Lower leg skin (tissue), 4 donors: ENCODE results near the gene TMEM125. TPM values are rescaled to one million over a fixed set of nuclear protein-coding genes. Genes with fewer than 3 reads are reported as not detected.

Experiments used
- DNase-seq, 2 donors: peaks; one replicate each; pipeline ENCODE4 v3.0.0-alpha.2; 2019; ENCODE audit warnings: low spot score in 2 of 2
- H3K4me3 ChIP-seq: fragments of 200-600 bp; sonication (generic); 2 replicates; pipeline ENCODE4 v1.5.1; 2017; ENCODE audit warnings: mild to moderate bottlenecking, low read depth; ENCODE audit not compliant: poor library complexity, severe bottlenecking
- POLR2A ChIP-seq, 2 donors: fragments of 450-650 bp; IDR thresholded peaks; one replicate each; pipeline ENCODE4 v1.6.1; 2016 to 2017; ENCODE audit warnings: antibody characterized with exemption in 2 of 2, mild to moderate bottlenecking in 1 of 2, moderate library complexity in 1 of 2
- WGBS, 2 donors: methylation state at CpG; one replicate each; pipeline ENCODE4 v1.1.5; 2018; 5-methylcytosine and 5-hydroxymethylcytosine counted together
- intact Hi-C: fragments of 100-400 bp; cut with DNase I; formaldehyde crosslinking; loops from one replicate; pipeline ENCODE4 v1.15.0; 2023; ENCODE audit warnings: low total_unique reads
- total RNA-seq, 4 donors: library from RNA; depleted of rRNA; stranded (reverse); fragments of >200 nt; gene quantifications; one replicate each; pipeline ENCODE4 v1.1.0, GENCODE V29; 2016
- TF ChIP-seq, protein P1 (sequence below), 3 donors: fragments of 450-650 bp; IDR thresholded peaks; one replicate each; pipeline ENCODE4 v1.5.1; 2016; ENCODE audit warnings: antibody characterized with exemption in 3 of 3, mild to moderate bottlenecking in 3 of 3, moderate library complexity in 2 of 3

TMEM125 gene
- total RNA-seq, 4 donors from 2014 or later = 13.6 to 34.5 (median 19.0) TPM

DNA sequence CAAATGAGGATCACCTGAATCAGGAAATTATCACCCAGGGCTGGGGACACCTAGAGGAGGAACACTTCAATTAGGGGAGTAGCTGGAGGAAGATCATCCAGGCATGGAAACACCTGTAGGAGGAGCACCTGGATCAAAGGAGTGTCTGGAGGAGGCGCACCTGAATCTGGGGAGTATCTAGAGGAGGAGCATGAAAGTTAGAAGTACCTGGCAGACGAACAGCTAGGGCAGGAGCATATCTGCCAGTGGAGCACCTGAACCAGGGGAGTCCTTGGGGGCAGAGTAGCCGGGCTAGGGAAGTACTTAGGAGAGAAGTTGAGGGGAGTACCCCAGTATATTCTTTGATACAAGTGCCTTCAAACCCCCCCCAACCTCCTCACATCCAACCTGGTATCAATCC, 14.3 kb downstream of the TMEM125 start:
- 78 to 89% methylated on average over 3 of the region's 3 CpGs for WGBS, 2 donors
- H3K4me3 ChIP-seq = no peak overlapping the region
- DNase-seq = peak in 1 of 2 donors; percentile 45
- intact Hi-C loops = no loop called here
- no peak for TF ChIP-seq POLR2A (IDR thresholded peaks at IDR 0.05)
- TF ChIP-seq, protein P1, sequence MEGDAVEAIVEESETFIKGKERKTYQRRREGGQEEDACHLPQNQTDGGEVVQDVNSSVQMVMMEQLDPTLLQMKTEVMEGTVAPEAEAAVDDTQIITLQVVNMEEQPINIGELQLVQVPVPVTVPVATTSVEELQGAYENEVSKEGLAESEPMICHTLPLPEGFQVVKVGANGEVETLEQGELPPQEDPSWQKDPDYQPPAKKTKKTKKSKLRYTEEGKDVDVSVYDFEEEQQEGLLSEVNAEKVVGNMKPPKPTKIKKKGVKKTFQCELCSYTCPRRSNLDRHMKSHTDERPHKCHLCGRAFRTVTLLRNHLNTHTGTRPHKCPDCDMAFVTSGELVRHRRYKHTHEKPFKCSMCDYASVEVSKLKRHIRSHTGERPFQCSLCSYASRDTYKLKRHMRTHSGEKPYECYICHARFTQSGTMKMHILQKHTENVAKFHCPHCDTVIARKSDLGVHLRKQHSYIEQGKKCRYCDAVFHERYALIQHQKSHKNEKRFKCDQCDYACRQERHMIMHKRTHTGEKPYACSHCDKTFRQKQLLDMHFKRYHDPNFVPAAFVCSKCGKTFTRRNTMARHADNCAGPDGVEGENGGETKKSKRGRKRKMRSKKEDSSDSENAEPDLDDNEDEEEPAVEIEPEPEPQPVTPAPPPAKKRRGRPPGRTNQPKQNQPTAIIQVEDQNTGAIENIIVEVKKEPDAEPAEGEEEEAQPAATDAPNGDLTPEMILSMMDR (IDR thresholded peaks at IDR 0.05) = no peak

GRCh38 chr1:43284546-43285110, 14.8 kb downstream of the TMEM125 start:
- intact Hi-C loops = no loop called here
- H3K4me3 ChIP-seq = no peak overlapping the region
- DNase-seq = peak in 1 of 2 donors; percentile 65
- TF ChIP-seq POLR2A (IDR thresholded peaks at IDR 0.05) = no peak
- TF ChIP-seq, protein P1 (IDR thresholded peaks at IDR 0.05) = no peak
- 79% methylated on average over 12 of the region's 12 CpGs for WGBS, 2 donors

DNA sequence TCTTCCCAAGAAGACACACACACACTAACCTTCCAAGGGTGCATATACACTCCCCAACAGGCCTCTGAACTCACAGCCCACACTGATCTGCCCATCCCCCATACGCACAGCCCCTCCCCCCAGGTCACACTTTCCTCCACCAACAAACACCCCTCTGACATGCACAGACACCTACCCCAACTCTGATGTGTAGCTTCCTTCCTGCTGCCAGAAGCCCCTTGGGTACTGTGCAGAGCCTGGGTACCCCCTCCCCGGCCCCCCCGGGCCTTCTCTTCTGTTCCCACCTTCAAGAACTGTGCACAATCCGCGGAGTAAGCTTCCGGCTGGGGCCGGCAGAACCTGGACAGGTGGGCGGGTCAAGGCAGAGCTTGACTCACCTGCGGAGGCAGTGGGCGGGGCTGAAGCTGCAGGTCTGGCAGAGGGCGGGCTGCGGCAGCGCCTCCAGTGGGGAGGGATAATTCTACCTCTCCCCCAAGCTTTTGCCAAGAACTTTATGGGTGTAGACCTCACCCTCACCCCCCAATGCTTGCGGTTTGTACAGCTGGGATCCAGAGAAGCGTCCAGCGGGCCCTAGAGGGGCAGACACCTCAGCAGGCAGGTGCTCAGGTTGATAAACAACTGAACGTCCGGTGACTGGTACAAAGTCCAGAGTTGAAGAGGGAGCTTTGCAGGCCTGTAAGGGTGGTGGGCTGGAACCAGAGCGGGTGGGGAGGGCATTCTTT, 15.6 kb downstream of the TMEM125 start, which contains the start of gene C1orf210:
TSS of gene C1orf210 (minus strand) at position 313 of the 722 bp plus-strand sequence. CDS start 2,311 bp downstream, outside the sequence.
- 38 to 41% methylated on average over 17 to 18 of the region's 19 CpGs for WGBS, 2 donors
- TF ChIP-seq, protein P1 (IDR thresholded peaks at IDR 0.05) = no peak
- no peak for TF ChIP-seq POLR2A (IDR thresholded peaks at IDR 0.05)
- intact Hi-C loops = no loop called here
- DNase-seq = peak; percentile 54 to 86
- H3K4me3 ChIP-seq = no peak within 1 kb of the TSS

GRCh38 chr1:43286115-43286514, 16.3 kb downstream of the TMEM125 start:
- H3K4me3 ChIP-seq = no peak overlapping the region
- intact Hi-C loops = no loop called here
- TF ChIP-seq, protein P1 (IDR thresholded peaks at IDR 0.05) = no peak
- TF ChIP-seq POLR2A (IDR thresholded peaks at IDR 0.05) = no peak
- DNase-seq = peak in 1 of 2 donors; percentile 54
- WGBS, 2 donors = 86 to 87% methylated on average over 11 of the region's 11 CpGs

DNA sequence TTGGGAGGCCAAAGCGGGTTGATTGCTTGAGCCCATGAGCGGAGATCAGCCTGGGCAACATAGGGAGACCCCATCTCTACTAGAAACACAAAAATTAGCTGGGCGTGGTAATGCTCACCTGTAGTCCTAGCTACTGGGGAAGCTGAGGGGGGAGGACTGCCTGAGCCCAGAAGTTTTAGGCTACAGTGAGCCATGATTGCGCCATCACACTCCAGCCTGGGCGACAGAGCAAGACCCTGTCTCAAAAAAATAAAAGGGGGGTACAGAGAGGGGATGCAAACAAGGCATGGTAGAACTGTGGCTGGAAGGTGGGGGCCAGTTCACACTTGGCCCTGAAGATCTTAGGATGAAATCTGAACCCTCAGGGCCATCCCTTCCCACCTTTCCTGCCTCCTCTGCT, 16.8 kb downstream of the TMEM125 start:
- intact Hi-C loops = no loop called here
- DNase-seq = peak in 1 of 2 donors; percentile 34
- no peak overlapping the region for H3K4me3 ChIP-seq
- TF ChIP-seq POLR2A (IDR thresholded peaks at IDR 0.05) = no peak
- TF ChIP-seq, protein P1 (IDR thresholded peaks at IDR 0.05) = no peak
- WGBS, 2 donors = 91 to 99% methylated on average over 5 of the region's 5 CpGs
